ENCODE results near the gene NUFIP1.

DNA sequence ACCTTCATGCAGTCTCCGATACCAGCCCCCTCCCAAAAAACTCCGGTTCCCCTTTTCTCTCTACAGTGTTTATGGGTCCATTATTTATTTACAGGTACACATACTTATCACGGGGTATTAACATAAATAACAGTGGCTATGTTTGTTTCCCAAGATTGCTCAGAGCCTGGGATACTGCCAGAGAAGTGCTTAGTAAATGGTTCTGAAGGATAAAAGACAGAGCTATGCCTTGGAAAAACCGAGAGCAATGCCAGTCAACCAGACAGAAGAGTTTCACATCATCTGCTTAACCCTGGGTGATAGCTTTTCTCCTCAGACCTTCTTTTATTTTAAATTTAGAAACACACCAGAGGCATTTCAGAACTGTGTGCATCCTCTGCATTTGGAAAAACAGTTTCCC is 61.3 kb downstream of the NUFIP1 start:
- TF ChIP-seq L3MBTL2 (conservative IDR thresholded peaks at IDR 0.05) (no peak), SP1 (IDR thresholded peaks at IDR 0.05) (no peak)
